ENCODE results near the gene ZMIZ1. TPM values are rescaled to one million over a fixed set of nuclear protein-coding genes. Genes with fewer than 3 reads are reported as not detected.

ZMIZ1 gene
- polyA plus RNA-seq, 1 donor from 2014 or later: 26.8 TPM

DNA sequence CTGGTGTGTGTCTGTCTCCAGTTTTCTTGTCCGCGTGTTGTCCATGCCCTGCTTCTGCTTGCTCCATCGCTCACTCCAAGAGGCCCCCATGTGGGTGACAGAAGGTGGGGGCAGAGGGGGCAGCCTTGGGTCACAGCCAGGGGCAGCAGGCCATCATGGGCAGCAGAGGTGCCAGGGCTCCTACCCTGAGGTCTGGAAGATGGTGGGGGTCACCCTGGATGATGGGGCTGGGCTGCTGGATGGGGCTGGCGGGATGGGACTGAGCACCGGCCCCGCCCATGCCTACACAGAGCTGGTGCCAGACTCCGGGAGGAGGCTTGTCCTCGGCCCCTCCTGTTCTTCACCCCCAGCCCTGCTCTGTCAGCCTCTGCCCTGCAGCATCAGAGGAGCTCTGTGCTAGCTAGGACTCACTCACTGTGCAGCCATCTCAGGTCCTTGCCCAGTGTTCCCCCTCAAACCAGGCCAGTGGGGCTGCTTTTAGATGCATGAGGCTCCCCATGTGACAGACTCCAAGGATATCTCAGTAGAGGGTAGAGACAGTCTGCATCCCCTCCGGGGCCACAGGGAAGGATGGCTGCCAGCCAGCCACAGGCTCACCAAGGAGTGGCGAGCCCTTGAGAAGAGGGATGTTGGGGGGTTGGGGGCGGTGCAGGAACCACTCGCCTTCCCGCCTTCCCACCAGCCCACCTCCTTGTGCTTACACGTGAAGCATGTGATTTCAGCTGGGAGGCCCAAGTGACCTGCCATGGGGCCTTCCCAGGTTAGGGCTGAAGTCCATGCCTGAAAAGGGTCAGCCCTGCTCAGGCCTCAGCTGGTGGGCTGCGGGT lies 243.0 kb downstream of the ZMIZ1 start:
- no peaks in the 10 kb centered on the region for H3F3A ChIP-seq (ENCODE audit: insufficient read depth, low read length, poor library complexity, severe bottlenecking)
- no peak overlapping the region for H3K4me2 ChIP-seq (ENCODE audit: low read length)
- H3K9me2 ChIP-seq (ENCODE audit: insufficient read depth, low read length): no peaks in the 10 kb centered on the region
- no peak overlapping the region for H3K4me3 ChIP-seq (ENCODE audit: low read length)
- H4K20me1 ChIP-seq (ENCODE audit: insufficient read depth): no peaks in the 10 kb centered on the region
- H3K36me3 ChIP-seq (ENCODE audit: insufficient read depth, low read length): peaks cover 9% of the 10 kb centered on the region
- no peak overlapping the region for H3K9ac ChIP-seq (ENCODE audit: low read length)
- TF ChIP-seq TAF1 (IDR thresholded peaks at IDR 0.05; ENCODE audit: low read depth) (no peak), EZH2 (IDR thresholded peaks at IDR 0.05; ENCODE audit: borderline replicate concordance, insufficient read depth, low read length, poor library complexity, severe bottlenecking) (no peak), POLR2AphosphoS5 (IDR thresholded peaks at IDR 0.05) (no peak), RAD21 (conservative IDR thresholded peaks at IDR 0.05) (no peak), MXI1 (conservative IDR thresholded peaks at IDR 0.05; ENCODE audit: poor library complexity, severe bottlenecking) (no peak), SMC3 (conservative IDR thresholded peaks at IDR 0.05; ENCODE audit: poor library complexity) (no peak), EP300 (conservative IDR thresholded peaks at IDR 0.05; ENCODE audit: poor library complexity, severe bottlenecking) (no peak)
- TF ChIP-seq, protein P1, sequence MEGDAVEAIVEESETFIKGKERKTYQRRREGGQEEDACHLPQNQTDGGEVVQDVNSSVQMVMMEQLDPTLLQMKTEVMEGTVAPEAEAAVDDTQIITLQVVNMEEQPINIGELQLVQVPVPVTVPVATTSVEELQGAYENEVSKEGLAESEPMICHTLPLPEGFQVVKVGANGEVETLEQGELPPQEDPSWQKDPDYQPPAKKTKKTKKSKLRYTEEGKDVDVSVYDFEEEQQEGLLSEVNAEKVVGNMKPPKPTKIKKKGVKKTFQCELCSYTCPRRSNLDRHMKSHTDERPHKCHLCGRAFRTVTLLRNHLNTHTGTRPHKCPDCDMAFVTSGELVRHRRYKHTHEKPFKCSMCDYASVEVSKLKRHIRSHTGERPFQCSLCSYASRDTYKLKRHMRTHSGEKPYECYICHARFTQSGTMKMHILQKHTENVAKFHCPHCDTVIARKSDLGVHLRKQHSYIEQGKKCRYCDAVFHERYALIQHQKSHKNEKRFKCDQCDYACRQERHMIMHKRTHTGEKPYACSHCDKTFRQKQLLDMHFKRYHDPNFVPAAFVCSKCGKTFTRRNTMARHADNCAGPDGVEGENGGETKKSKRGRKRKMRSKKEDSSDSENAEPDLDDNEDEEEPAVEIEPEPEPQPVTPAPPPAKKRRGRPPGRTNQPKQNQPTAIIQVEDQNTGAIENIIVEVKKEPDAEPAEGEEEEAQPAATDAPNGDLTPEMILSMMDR (IDR thresholded peaks at IDR 0.05; ENCODE audit: poor library complexity, severe bottlenecking): no peak
- TF ChIP-seq, protein P2, sequence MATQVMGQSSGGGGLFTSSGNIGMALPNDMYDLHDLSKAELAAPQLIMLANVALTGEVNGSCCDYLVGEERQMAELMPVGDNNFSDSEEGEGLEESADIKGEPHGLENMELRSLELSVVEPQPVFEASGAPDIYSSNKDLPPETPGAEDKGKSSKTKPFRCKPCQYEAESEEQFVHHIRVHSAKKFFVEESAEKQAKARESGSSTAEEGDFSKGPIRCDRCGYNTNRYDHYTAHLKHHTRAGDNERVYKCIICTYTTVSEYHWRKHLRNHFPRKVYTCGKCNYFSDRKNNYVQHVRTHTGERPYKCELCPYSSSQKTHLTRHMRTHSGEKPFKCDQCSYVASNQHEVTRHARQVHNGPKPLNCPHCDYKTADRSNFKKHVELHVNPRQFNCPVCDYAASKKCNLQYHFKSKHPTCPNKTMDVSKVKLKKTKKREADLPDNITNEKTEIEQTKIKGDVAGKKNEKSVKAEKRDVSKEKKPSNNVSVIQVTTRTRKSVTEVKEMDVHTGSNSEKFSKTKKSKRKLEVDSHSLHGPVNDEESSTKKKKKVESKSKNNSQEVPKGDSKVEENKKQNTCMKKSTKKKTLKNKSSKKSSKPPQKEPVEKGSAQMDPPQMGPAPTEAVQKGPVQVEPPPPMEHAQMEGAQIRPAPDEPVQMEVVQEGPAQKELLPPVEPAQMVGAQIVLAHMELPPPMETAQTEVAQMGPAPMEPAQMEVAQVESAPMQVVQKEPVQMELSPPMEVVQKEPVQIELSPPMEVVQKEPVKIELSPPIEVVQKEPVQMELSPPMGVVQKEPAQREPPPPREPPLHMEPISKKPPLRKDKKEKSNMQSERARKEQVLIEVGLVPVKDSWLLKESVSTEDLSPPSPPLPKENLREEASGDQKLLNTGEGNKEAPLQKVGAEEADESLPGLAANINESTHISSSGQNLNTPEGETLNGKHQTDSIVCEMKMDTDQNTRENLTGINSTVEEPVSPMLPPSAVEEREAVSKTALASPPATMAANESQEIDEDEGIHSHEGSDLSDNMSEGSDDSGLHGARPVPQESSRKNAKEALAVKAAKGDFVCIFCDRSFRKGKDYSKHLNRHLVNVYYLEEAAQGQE (IDR thresholded peaks at IDR 0.05; ENCODE audit: borderline replicate concordance): no peak
- H2AFZ ChIP-seq (ENCODE audit: low read depth, low read length): no peak overlapping the region
- no peaks in the 10 kb centered on the region for H3K79me2 ChIP-seq (replicated peaks; ENCODE audit: insufficient read depth, low read length)
- H3K27ac ChIP-seq (ENCODE audit: low read length): no peak overlapping the region
- H3K27me3 ChIP-seq (ENCODE audit: insufficient read depth, low read depth, low read length): no peaks in the 10 kb centered on the region
- no peaks in the 10 kb centered on the region for H3K9me3 ChIP-seq (ENCODE audit: low read length)

DNA sequence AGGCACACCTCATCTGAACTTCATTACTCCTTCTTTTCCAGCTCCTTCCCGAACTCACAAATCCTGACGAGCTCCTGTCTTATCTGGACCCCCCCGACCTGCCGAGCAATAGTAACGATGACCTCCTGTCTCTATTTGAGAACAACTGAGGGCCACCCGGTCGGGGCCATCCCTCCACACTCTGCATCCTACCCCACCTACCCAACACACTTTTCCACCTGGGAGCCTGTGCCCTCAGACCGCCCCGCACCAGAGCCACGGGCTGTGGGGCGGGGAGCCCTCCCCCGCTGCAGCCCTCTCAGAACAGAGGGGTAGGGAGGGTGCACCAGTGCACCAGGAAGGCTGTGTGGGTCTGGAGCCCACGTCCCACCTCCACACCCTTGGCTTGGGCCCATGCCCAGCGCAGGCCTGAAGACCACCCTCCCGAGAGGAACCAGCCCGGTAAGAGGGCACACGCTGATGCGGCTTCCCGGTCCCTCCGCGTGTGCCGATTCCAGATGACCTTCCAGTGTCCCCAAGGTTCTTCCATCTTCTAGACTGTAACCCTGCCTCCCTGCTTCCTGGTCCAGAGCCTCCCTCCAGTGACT lies 243.9 kb downstream of the ZMIZ1 start:
- Histone ChIP-seq H2AFZ (ENCODE audit: low read depth, low read length) (no peak overlapping the region), H3K9me2 (ENCODE audit: insufficient read depth, low read length) (no peaks in the 10 kb centered on the region), H3K27me3 (ENCODE audit: insufficient read depth, low read depth, low read length) (no peaks in the 10 kb centered on the region), H3K36me3 (ENCODE audit: insufficient read depth, low read length) (peaks cover 9% of the 10 kb centered on the region), H4K20me1 (ENCODE audit: insufficient read depth) (no peaks in the 10 kb centered on the region), H3K4me3 (ENCODE audit: low read length) (no peak overlapping the region), H3K9ac (ENCODE audit: low read length) (no peak overlapping the region), H3K79me2 (replicated peaks; ENCODE audit: insufficient read depth, low read length) (no peaks in the 10 kb centered on the region), H3K4me2 (ENCODE audit: low read length) (no peak overlapping the region), H3F3A (ENCODE audit: insufficient read depth, low read length, poor library complexity, severe bottlenecking) (no peaks in the 10 kb centered on the region), H3K9me3 (ENCODE audit: low read length) (no peaks in the 10 kb centered on the region), H3K27ac (ENCODE audit: low read length) (no peak overlapping the region)
- TF ChIP-seq, protein P1 (IDR thresholded peaks at IDR 0.05; ENCODE audit: poor library complexity, severe bottlenecking): no peak
- TF ChIP-seq, protein P2 (IDR thresholded peaks at IDR 0.05; ENCODE audit: borderline replicate concordance): no peak
- TF ChIP-seq EZH2 (IDR thresholded peaks at IDR 0.05; ENCODE audit: borderline replicate concordance, insufficient read depth, low read length, poor library complexity, severe bottlenecking) (no peak), POLR2AphosphoS5 (IDR thresholded peaks at IDR 0.05) (peak; percentile 8)
